HEK293 (cell line): ENCODE measurements around the gene CYP4F2.

Source experiments
- CTCF ChIA-PET: fragments of 350-600 bp; formaldehyde crosslinking; extraction: SDS; loops from one replicate; lab custom pipeline; 2021; ENCODE audit warnings: antibody characterized with exemption; lab: Yijun Ruan, JAX
- POLR2A ChIA-PET: fragments of 300-600 bp; formaldehyde crosslinking; extraction: SDS; loops from one replicate; lab custom pipeline; 2020; ENCODE audit warnings: antibody characterized with exemption, inconsistent platforms; lab: Yijun Ruan, JAX
- H3K27ac ChIP-seq: fragments of 200-500 bp; sonication (Bioruptor generic); 2 replicates; pipeline ENCODE4 v1.5.1; 2014; ENCODE audit warnings: low read depth, low read length, control low read depth, inconsistent platforms; ENCODE audit errors: extremely low read depth
- H3K36me3 ChIP-seq, 2 experiments: fragments of 200-500 bp in 1 of 2; sonication (Bioruptor generic) in 1 of 2; 1 replicate in 1 of 2; 2 replicates in 1 of 2; pipeline ENCODE4 v1.5.1; 2014 to 2017; ENCODE audit warnings: inconsistent platforms in 2 of 2, low read length in 2 of 2; ENCODE audit not compliant: control insufficient read depth in 2 of 2, insufficient read depth in 1 of 2
- H3K4me1 ChIP-seq: fragments of 200-500 bp; sonication (Bioruptor generic); 2 replicates; pipeline ENCODE4 v1.5.1; 2014; ENCODE audit warnings: mild to moderate bottlenecking, low read length, inconsistent platforms; ENCODE audit not compliant: control insufficient read depth, insufficient read depth
- H3K4me3 ChIP-seq: 2 replicates; pipeline ENCODE4 v1.5.1; 2011; ENCODE audit warnings: low read depth, mild to moderate bottlenecking, control low read depth, low read length, moderate library complexity
- H3K9me3 ChIP-seq: fragments of 200-500 bp; sonication (Bioruptor generic); 2 replicates; pipeline ENCODE4 v1.5.1; 2014; ENCODE audit warnings: low read depth, low read length, inconsistent platforms; ENCODE audit not compliant: control insufficient read depth, insufficient read depth
- IKZF3 ChIP-seq: fragments of 450-650 bp; IDR thresholded peaks from 2 replicates; pipeline ENCODE4 v1.5.0; 2018; ENCODE audit warnings: missing biosample characterization, mild to moderate bottlenecking, missing genetic modification characterization, moderate library complexity
- TRIM28 ChIP-seq: IDR thresholded peaks from 2 replicates; pipeline ENCODE4 v1.6.1; 2011; ENCODE audit warnings: low read length, control low read depth, borderline replicate concordance
- WT1 ChIP-seq: fragments of 450-650 bp; formaldehyde crosslinking; IDR thresholded peaks from 2 replicates; pipeline ENCODE4 v1.5.1; 2016; ENCODE audit warnings: missing biosample characterization, missing genetic modification characterization
- YY2 ChIP-seq: fragments of 450-650 bp; formaldehyde crosslinking; IDR thresholded peaks from 2 replicates; pipeline ENCODE4 v1.5.1; 2016; ENCODE audit warnings: missing biosample characterization, missing genetic modification characterization
- ZBTB20 ChIP-seq: fragments of 450-650 bp; formaldehyde crosslinking; IDR thresholded peaks from 2 replicates; pipeline ENCODE4 v1.5.1; 2016; ENCODE audit warnings: missing biosample characterization, missing genetic modification characterization
- ZFP3 ChIP-seq: fragments of 450-650 bp; formaldehyde crosslinking; IDR thresholded peaks from 2 replicates; pipeline ENCODE4 v1.5.1; 2016; ENCODE audit warnings: low read depth, missing biosample characterization, missing genetic modification characterization
- ZFP69B ChIP-seq: fragments of 450-650 bp; formaldehyde crosslinking; IDR thresholded peaks from 2 replicates; pipeline ENCODE4 v1.5.1; 2016; ENCODE audit warnings: missing biosample characterization, missing genetic modification characterization
- ZNF157 ChIP-seq: fragments of 450-650 bp; formaldehyde crosslinking; IDR thresholded peaks from 2 replicates; pipeline ENCODE4 v1.5.1; 2016; ENCODE audit warnings: missing biosample characterization, missing genetic modification characterization
- ZNF2 ChIP-seq: fragments of 450-650 bp; formaldehyde crosslinking; IDR thresholded peaks from 2 replicates; pipeline ENCODE4 v1.5.1; 2016; ENCODE audit warnings: missing biosample characterization, missing genetic modification characterization
- ZNF214 ChIP-seq: fragments of 450-650 bp; formaldehyde crosslinking; IDR thresholded peaks from 2 replicates; pipeline ENCODE4 v1.5.1; 2017; ENCODE audit warnings: missing biosample characterization, mild to moderate bottlenecking, missing genetic modification characterization, borderline replicate concordance
- ZNF391 ChIP-seq: fragments of 450-650 bp; formaldehyde crosslinking; IDR thresholded peaks from 2 replicates; pipeline ENCODE4 v1.5.1; 2016; ENCODE audit warnings: low read depth, missing biosample characterization, missing genetic modification characterization, borderline replicate concordance
- ZNF747 ChIP-seq: fragments of 450-650 bp; formaldehyde crosslinking; IDR thresholded peaks from 2 replicates; pipeline ENCODE4 v1.5.1; 2016; ENCODE audit warnings: missing biosample characterization, missing genetic modification characterization
- TF ChIP-seq, protein P1 (sequence below): fragments of 450-650 bp; formaldehyde crosslinking; IDR thresholded peaks from 2 replicates; pipeline ENCODE4 v1.5.1; 2016; ENCODE audit warnings: missing biosample characterization, missing genetic modification characterization
- TF ChIP-seq, protein P2 (sequence below): fragments of 450-650 bp; formaldehyde crosslinking; IDR thresholded peaks from 2 replicates; pipeline ENCODE4 v1.5.1; 2016; ENCODE audit warnings: missing biosample characterization, missing genetic modification characterization
- TF ChIP-seq, protein P3 (sequence below): fragments of 450-650 bp; formaldehyde crosslinking; IDR thresholded peaks from 2 replicates; pipeline ENCODE4 v1.5.1; 2016; ENCODE audit warnings: missing biosample characterization, missing genetic modification characterization
- TF ChIP-seq, protein P4 (sequence below): fragments of 450-650 bp; formaldehyde crosslinking; IDR thresholded peaks from 2 replicates; pipeline ENCODE4 v1.5.1; 2017; ENCODE audit warnings: missing biosample characterization, missing genetic modification characterization
- TF ChIP-seq, protein P5 (sequence below): fragments of 450-650 bp; formaldehyde crosslinking; IDR thresholded peaks from 2 replicates; pipeline ENCODE4 v1.5.1; 2016; ENCODE audit warnings: missing biosample characterization, missing genetic modification characterization
- TF ChIP-seq, protein P6 (sequence below): fragments of 450-650 bp; formaldehyde crosslinking; IDR thresholded peaks from 2 replicates; pipeline ENCODE4 v1.5.1; 2016; ENCODE audit warnings: missing biosample characterization, missing genetic modification characterization

Gene CYP4F2

DNA sequence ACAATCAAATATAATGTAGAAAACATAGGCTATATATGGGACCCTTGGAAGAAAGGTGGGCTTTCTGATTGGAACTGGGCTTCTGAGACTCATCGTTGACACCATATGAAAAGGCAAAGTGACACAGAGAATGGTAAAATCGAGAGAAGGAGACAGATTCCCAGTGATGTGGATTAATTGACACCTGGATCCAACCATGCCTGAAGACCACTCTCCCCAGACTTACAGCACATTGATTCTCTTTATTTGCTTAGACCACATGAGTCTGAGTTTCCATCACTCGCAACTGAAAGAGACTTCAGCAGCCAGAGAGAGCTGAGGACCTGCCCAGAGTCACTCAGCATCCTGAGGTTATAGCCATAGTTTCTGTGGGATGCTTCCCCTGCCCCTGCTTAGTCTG is 30.4 kb upstream of the CYP4F2 start:
- no peaks in the 10 kb centered on the region for H3K4me1 ChIP-seq
- H3K27ac ChIP-seq = no peak overlapping the region
- TF ChIP-seq, protein P1, sequence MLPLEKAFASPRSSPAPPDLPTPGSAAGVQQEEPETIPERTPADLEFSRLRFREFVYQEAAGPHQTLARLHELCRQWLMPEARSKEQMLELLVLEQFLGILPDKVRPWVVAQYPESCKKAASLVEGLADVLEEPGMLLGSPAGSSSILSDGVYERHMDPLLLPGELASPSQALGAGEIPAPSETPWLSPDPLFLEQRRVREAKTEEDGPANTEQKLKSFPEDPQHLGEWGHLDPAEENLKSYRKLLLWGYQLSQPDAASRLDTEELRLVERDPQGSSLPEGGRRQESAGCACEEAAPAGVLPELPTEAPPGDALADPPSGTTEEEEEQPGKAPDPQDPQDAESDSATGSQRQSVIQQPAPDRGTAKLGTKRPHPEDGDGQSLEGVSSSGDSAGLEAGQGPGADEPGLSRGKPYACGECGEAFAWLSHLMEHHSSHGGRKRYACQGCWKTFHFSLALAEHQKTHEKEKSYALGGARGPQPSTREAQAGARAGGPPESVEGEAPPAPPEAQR = no peak
- TF ChIP-seq ZNF747 (tag by site-specific recombination) (no peak), IKZF3 (no peak), ZFP69B (no peak), ZFP3 (tag by site-specific recombination) (no peak)
- TF ChIP-seq, protein P2, sequence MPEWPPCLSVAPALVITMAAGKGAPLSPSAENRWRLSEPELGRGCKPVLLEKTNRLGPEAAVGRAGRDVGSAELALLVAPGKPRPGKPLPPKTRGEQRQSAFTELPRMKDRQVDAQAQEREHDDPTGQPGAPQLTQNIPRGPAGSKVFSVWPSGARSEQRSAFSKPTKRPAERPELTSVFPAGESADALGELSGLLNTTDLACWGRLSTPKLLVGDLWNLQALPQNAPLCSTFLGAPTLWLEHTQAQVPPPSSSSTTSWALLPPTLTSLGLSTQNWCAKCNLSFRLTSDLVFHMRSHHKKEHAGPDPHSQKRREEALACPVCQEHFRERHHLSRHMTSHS (tag by site-specific recombination) = no peak
- TF ChIP-seq, protein P3, sequence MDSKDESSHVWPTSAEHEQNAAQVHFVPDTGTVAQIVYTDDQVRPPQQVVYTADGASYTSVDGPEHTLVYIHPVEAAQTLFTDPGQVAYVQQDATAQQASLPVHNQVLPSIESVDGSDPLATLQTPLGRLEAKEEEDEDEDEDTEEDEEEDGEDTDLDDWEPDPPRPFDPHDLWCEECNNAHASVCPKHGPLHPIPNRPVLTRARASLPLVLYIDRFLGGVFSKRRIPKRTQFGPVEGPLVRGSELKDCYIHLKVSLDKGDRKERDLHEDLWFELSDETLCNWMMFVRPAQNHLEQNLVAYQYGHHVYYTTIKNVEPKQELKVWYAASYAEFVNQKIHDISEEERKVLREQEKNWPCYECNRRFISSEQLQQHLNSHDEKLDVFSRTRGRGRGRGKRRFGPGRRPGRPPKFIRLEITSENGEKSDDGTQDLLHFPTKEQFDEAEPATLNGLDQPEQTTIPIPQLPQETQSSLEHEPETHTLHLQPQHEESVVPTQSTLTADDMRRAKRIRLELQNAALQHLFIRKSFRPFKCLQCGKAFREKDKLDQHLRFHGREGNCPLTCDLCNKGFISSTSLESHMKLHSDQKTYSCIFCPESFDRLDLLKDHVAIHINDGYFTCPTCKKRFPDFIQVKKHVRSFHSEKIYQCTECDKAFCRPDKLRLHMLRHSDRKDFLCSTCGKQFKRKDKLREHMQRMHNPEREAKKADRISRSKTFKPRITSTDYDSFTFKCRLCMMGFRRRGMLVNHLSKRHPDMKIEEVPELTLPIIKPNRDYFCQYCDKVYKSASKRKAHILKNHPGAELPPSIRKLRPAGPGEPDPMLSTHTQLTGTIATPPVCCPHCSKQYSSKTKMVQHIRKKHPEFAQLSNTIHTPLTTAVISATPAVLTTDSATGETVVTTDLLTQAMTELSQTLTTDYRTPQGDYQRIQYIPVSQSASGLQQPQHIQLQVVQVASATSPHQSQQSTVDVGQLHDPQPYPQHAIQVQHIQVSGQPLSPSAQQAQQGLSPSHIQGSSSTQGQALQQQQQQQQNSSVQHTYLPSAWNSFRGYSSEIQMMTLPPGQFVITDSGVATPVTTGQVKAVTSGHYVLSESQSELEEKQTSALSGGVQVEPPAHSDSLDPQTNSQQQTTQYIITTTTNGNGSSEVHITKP (tag by site-specific recombination) = no peak
- TF ChIP-seq, protein P4, sequence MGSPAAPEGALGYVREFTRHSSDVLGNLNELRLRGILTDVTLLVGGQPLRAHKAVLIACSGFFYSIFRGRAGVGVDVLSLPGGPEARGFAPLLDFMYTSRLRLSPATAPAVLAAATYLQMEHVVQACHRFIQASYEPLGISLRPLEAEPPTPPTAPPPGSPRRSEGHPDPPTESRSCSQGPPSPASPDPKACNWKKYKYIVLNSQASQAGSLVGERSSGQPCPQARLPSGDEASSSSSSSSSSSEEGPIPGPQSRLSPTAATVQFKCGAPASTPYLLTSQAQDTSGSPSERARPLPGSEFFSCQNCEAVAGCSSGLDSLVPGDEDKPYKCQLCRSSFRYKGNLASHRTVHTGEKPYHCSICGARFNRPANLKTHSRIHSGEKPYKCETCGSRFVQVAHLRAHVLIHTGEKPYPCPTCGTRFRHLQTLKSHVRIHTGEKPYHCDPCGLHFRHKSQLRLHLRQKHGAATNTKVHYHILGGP (tag by site-specific recombination) = no peak
- TF ChIP-seq, protein P5, sequence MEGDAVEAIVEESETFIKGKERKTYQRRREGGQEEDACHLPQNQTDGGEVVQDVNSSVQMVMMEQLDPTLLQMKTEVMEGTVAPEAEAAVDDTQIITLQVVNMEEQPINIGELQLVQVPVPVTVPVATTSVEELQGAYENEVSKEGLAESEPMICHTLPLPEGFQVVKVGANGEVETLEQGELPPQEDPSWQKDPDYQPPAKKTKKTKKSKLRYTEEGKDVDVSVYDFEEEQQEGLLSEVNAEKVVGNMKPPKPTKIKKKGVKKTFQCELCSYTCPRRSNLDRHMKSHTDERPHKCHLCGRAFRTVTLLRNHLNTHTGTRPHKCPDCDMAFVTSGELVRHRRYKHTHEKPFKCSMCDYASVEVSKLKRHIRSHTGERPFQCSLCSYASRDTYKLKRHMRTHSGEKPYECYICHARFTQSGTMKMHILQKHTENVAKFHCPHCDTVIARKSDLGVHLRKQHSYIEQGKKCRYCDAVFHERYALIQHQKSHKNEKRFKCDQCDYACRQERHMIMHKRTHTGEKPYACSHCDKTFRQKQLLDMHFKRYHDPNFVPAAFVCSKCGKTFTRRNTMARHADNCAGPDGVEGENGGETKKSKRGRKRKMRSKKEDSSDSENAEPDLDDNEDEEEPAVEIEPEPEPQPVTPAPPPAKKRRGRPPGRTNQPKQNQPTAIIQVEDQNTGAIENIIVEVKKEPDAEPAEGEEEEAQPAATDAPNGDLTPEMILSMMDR (tag by site-specific recombination) = no peak
- ChIA-PET CTCF (no interaction called here), POLR2A (no interaction called here)
- no peak overlapping the region for H3K4me3 ChIP-seq
- no peaks in the 10 kb centered on the region for H3K36me3 ChIP-seq
- no peaks in the 10 kb centered on the region for H3K9me3 ChIP-seq

DNA sequence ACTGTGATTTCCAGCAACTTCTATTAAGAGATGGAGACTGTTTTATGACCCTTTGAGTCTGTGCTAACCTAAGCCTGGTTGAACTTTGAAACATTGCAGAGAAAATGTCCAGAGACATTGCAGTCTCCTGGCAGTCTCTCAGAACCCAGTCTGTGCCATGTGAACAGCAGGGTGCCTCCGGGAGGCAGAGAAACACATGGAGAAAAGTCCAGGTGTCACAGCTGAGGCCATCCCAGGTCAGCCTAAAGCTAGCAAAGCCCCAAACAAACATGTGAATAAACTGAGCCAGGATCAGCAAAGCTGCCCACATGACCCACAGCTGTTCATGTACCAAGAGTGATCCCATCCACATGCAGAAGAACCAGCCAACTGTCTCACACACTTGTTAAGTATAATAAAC is 28.6 kb upstream of the CYP4F2 start:
- ChIA-PET POLR2A (interaction anchor here (0.6 kb wide), 1 partner anchor 165 kb away, joined by 3 read pairs; no protein-coding TSS in a partner anchor), CTCF (no interaction called here)
- TF ChIP-seq YY2 (tag by site-specific recombination) = no peak
- Histone ChIP-seq H3K4me1 (no peaks in the 10 kb centered on the region), H3K4me3 (no peak overlapping the region), H3K36me3 (no peaks in the 10 kb centered on the region), H3K9me3 (no peaks in the 10 kb centered on the region), H3K27ac (no peak overlapping the region)

DNA sequence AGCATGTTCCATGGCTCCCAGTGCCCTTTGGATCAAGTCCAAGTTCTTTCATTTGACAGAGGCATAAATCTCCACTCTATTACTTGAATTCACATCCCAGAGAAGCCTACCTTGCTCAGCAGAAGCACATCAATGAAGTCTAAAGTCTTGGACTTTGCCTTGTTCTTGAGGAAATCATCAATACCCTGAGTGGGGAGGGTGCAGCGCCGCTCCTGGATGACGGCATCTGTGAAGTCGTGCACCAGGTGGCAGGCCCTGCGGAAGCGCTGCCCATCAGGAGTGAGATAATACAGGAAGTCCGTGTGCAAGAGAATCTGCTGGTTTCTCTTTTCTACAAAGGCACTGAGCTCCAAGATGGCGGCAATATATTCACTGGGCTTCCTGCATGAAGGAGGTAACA is 25.8 kb upstream of the CYP4F2 start:
- Histone ChIP-seq H3K9me3 (no peaks in the 10 kb centered on the region), H3K27ac (no peak overlapping the region), H3K4me3 (no peak overlapping the region), H3K4me1 (no peaks in the 10 kb centered on the region), H3K36me3 (no peaks in the 10 kb centered on the region)
- ChIA-PET POLR2A (no interaction called here), CTCF (interaction anchor here (1.0 kb wide), 1 partner anchor 291 kb away, joined by 3 read pairs; no protein-coding TSS in a partner anchor)
- TF ChIP-seq, protein P4 (tag by site-specific recombination) = no peak
- TF ChIP-seq ZNF391 (tag by site-specific recombination) = no peak
- TF ChIP-seq WT1 (tag by site-specific recombination) = no peak
- no peak for TF ChIP-seq ZNF157
- no peak for TF ChIP-seq TRIM28
- TF ChIP-seq ZBTB20 (tag by site-specific recombination) = no peak
- no peak for TF ChIP-seq ZNF214 (tag by site-specific recombination)
- TF ChIP-seq ZNF2 = no peak
- TF ChIP-seq, protein P6, sequence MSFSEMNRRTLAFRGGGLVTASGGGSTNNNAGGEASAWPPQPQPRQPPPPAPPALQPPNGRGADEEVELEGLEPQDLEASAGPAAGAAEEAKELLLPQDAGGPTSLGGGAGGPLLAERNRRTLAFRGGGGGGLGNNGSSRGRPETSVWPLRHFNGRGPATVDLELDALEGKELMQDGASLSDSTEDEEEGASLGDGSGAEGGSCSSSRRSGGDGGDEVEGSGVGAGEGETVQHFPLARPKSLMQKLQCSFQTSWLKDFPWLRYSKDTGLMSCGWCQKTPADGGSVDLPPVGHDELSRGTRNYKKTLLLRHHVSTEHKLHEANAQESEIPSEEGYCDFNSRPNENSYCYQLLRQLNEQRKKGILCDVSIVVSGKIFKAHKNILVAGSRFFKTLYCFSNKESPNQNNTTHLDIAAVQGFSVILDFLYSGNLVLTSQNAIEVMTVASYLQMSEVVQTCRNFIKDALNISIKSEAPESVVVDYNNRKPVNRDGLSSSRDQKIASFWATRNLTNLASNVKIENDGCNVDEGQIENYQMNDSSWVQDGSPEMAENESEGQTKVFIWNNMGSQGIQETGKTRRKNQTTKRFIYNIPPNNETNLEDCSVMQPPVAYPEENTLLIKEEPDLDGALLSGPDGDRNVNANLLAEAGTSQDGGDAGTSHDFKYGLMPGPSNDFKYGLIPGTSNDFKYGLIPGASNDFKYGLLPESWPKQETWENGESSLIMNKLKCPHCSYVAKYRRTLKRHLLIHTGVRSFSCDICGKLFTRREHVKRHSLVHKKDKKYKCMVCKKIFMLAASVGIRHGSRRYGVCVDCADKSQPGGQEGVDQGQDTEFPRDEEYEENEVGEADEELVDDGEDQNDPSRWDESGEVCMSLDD (tag by site-specific recombination) = no peak
